Heart right ventricle (tissue), 16 donors: ENCODE data around the gene DNAI2. TPM values are rescaled to one million over a fixed set of nuclear protein-coding genes. Genes with fewer than 3 reads are reported as not detected.

Experiments used
- ATAC-seq, 8 donors: fragments of 200-7000 bp; cut with Tn5 transposase; one replicate each; pipeline ENCODE4 v1.9.1; 2020; ENCODE audit warnings: mild to moderate bottlenecking in 8 of 8, moderate library complexity in 8 of 8, moderate number of reproducible peaks in 1 of 8
- DNase-seq, 2 donors: peaks; one replicate each; pipeline ENCODE4 v3.0.0-alpha.2; 2020
- H3K27ac ChIP-seq, 10 donors: fragments of 200-600 bp; sonication (generic) in 2 of 10; one replicate each; pipeline versions ENCODE4 v1.5.0 to v1.8.0; 2020 to 2022; ENCODE audit warnings: mild to moderate bottlenecking in 3 of 10
- H3K27me3 ChIP-seq, 7 donors: fragments of 200-600 bp; one replicate each; pipeline ENCODE4 v1.8.0; 2021 to 2022; ENCODE audit warnings: mild to moderate bottlenecking in 2 of 7
- H3K36me3 ChIP-seq, 9 donors: fragments of 200-600 bp; sonication (generic) in 1 of 9; one replicate each; pipeline versions ENCODE4 v1.5.0 to v1.8.0; 2020 to 2022; ENCODE audit warnings: mild to moderate bottlenecking in 2 of 9
- H3K4me1 ChIP-seq, 9 donors: fragments of 200-600 bp; sonication (generic) in 1 of 9; one replicate each; pipeline versions ENCODE4 v1.5.0 to v1.8.0; 2020 to 2022; ENCODE audit warnings: mild to moderate bottlenecking in 4 of 9
- H3K4me3 ChIP-seq, 10 donors: fragments of 200-600 bp; sonication (generic) in 2 of 10; one replicate each; pipeline versions ENCODE4 v1.5.0 to v1.8.0; 2020 to 2022; ENCODE audit warnings: mild to moderate bottlenecking in 7 of 10, moderate library complexity in 2 of 10
- H3K9me3 ChIP-seq, 11 donors: fragments of 200-600 bp in 10 of 11; sonication (generic) in 2 of 11; one replicate each; pipeline versions ENCODE4 v1.5.0 to v1.8.0; 2013 to 2022; ENCODE audit warnings: mild to moderate bottlenecking in 2 of 11, control low read depth in 1 of 11, moderate library complexity in 1 of 11
- CTCF ChIP-seq, 9 donors: fragments of 200-600 bp; sonication (generic) in 2 of 9; IDR thresholded peaks; one replicate each; pipeline versions ENCODE4 v1.5.0 to v1.8.0; 2021 to 2022; ENCODE audit warnings: antibody characterized with exemption in 9 of 9, mild to moderate bottlenecking in 5 of 9, moderate library complexity in 1 of 9
- WGBS, 2 donors: extraction: QIAGEN DNeasy Blood & Tissue Kit; methylation state at CpG; one replicate each; pipeline ENCODE4 v1.1.7; 2013; ENCODE audit warnings: inconsistent platforms in 1 of 2; 5-methylcytosine and 5-hydroxymethylcytosine counted together
- intact Hi-C, 10 donors: fragments of 100-400 bp; cut with DNase I; formaldehyde crosslinking; loops; one replicate each; pipeline versions ENCODE4 v1.11.1 to v1.14.2; 2022
- polyA plus RNA-seq, 2 donors: library from polyadenylated mRNA; stranded (reverse); fragments of 200-250 nt; gene quantifications; one replicate each; pipeline ENCODE4 v1.2.3, GENCODE V29; 2013
- total RNA-seq, 10 donors: library from RNA; stranded (reverse); fragmentation: NEBNext Ultra II Directional in 3 of 10; extraction: Animal tissue kit (Norgen Biotek cat#: 25700) in 3 of 10; gene quantifications; one replicate each; pipeline versions ENCODE4 v1.2.1 to v1.2.4, GENCODE V29; 2021 to 2023
- donor health status: Arrhythmogenic right ventricular cardiomyopathy.
- donor health status: ischemic (EF 13 %, LVEDD 7.1; RV severe dilation, severe dysfunction).
- donor health status: healthy with polysubstance abuse.
- donor health status: DM: no; HTN: yes; CAD: no.
- donor health status: DM: no; HTN: no; CAD: no.
- donor health status: ischemic (EF 25% LVEDD 6.9; RV normal size, moderate dysfunction).
- donor health status: ischemic (EF 25% LVEDD 5.7; RV mildly dilated, moderate dysfunction).
- donor health status: healthy.
- donor health status: DM: yes; HTN: yes; CAD: no.
- donor health status: Ischemic cardiomyopathy.
- donor health status: ischemic (EF 35%, LVEDD 5.7; RV mildly dilated, moderate dysfunction).
- donor health status: nonischemic (EF 11% LVEDD 7.7; RV severe dilation, severe dysfunction).
- donor health status: DM: yes; HTN: yes; CAD: no.
- donor health status: PGD.
- donor health status: ischemic (EF 29% LVEDD 5.4; RV normal size, mild dysfunction).
- donor health status: nonischemic (EF 23%, LVEDD 6.1; RV moderate dilation, normal function).

Gene DNAI2
- total and polyA plus RNA-seq, 12 donors = 0.16 TPM; not detected in 11

- intact Hi-C loops = loop anchor here in 2 of 10 donors (2.0 to 5.0 kb wide), 2 partner anchors 31 to 36 kb away; no protein-coding TSS in a partner anchor
- Histone ChIP-seq H3K27ac (no peak overlapping the region), H3K27me3 (no peaks in the 10 kb centered on the region), H3K9me3 (no peaks in the 10 kb centered on the region), H3K4me1 (peaks cover 12 to 42% (median 32%) of the 10 kb centered on the region in 9 donors), H3K36me3 (peaks cover 0 to 29% (median 0%) of the 10 kb centered on the region in 9 donors), H3K4me3 (no peak overlapping the region)
- ATAC-seq (no peak), DNase-seq (no peak)
- WGBS, 2 donors = 76 to 81% methylated on average over 5 of the region's 5 CpGs
- no peak for TF ChIP-seq CTCF (IDR thresholded peaks at IDR 0.05)
Observed at GRCh38 chr17:74245871-74246270, 28.2 kb upstream of the DNAI2 start.

GRCh38 chr17:74249590-74250270 is 24.3 kb upstream of the DNAI2 start:
- intact Hi-C loops = loop anchor here in 1 of 10 donors (5.0 kb wide), 1 partner anchor 33 kb away; no protein-coding TSS in a partner anchor
- ATAC-seq (peak in 7 of 8 donors; percentile 11 to 74 (median 59)), DNase-seq (peak in 1 of 2 donors; percentile 39)
- Histone ChIP-seq H3K36me3 (peaks cover 0 to 58% (median 6%) of the 10 kb centered on the region in 9 donors), H3K4me3 (no peak overlapping the region), H3K27me3 (no peaks in the 10 kb centered on the region), H3K9me3 (no peaks in the 10 kb centered on the region), H3K27ac (no peak overlapping the region), H3K4me1 (peaks cover 0 to 5% (median 0%) of the 10 kb centered on the region in 9 donors)
- WGBS, 2 donors = 74 to 78% methylated on average over 15 to 17 of the region's 17 CpGs
- TF ChIP-seq CTCF (IDR thresholded peaks at IDR 0.05) = no peak

- Histone ChIP-seq H3K4me1 (no peaks in the 10 kb centered on the region), H3K36me3 (peaks cover 0 to 65% (median 14%) of the 10 kb centered on the region in 9 donors), H3K27me3 (no peaks in the 10 kb centered on the region), H3K9me3 (no peaks in the 10 kb centered on the region), H3K27ac (no peak overlapping the region), H3K4me3 (no peak overlapping the region)
- DNase-seq (no peak), ATAC-seq (peak in 2 of 8 donors; percentile 18 to 21)
- intact Hi-C loops = no loop called here
- 75% methylated on average over 12 of the region's 12 CpGs for WGBS, 2 donors
- no peak for TF ChIP-seq CTCF (IDR thresholded peaks at IDR 0.05)
Observed at GRCh38 chr17:74250324-74250995, 23.6 kb upstream of the DNAI2 start.

- Histone ChIP-seq H3K27ac (no peak overlapping the region), H3K36me3 (peaks cover 0 to 71% (median 17%) of the 10 kb centered on the region in 9 donors), H3K9me3 (no peaks in the 10 kb centered on the region), H3K27me3 (no peaks in the 10 kb centered on the region), H3K4me1 (no peaks in the 10 kb centered on the region), H3K4me3 (no peak overlapping the region)
- WGBS, 2 donors = 89 to 91% methylated on average over 8 of the region's 8 CpGs
- DNase-seq = no peak
- TF ChIP-seq CTCF (IDR thresholded peaks at IDR 0.05) = no peak
- intact Hi-C loops = no loop called here
- no peak for ATAC-seq
Observed at GRCh38 chr17:74251051-74251450, 23.0 kb upstream of the DNAI2 start.
